ENCODE data around the gene MTHFD1L. TPM values are rescaled to one million over a fixed set of nuclear protein-coding genes. Genes with fewer than 3 reads are reported as not detected.

The MTHFD1L gene
- total and polyA plus RNA-seq, 2 of the 8 experiments (the other 6 are each of a cell fraction or from before 2014, with no cell fraction given), result 29.2 to 105 TPM

GRCh38 chr6:150907383-150907782 is 41.9 kb downstream of the MTHFD1L start:
- Histone ChIP-seq H2BK15ac (ENCODE audit: low read length) (no peak overlapping the region), H3K9me3 (ENCODE audit: insufficient read depth in 2 of 2, low read depth in 1 of 2, low read length in 1 of 2) (no peaks in the 10 kb centered on the region)
- FAIRE-seq, result no peak
- no peak for TF ChIP-seq SP1 (IDR thresholded peaks at IDR 0.05; ENCODE audit: low read depth, low read length)
- no peak for TF ChIP-seq TAF1 (IDR thresholded peaks at IDR 0.05; ENCODE audit: low read depth, low read length)
- no peak for TF ChIP-seq TEAD4 (IDR thresholded peaks at IDR 0.05; ENCODE audit: low read depth, low read length)
- no peak for TF ChIP-seq BACH1 (IDR thresholded peaks at IDR 0.05; ENCODE audit: low read length)
- TF ChIP-seq RAD21 (IDR thresholded peaks at IDR 0.05 in 1 of 2, conservative IDR thresholded peaks at IDR 0.05 in 1 of 2; ENCODE audit: low read depth in 2 of 2, low read length in 2 of 2), result no peak
- no peak for TF ChIP-seq BCL11A (IDR thresholded peaks at IDR 0.05; ENCODE audit: low read depth in 2 of 2, low read length in 2 of 2)
- no peak for TF ChIP-seq KDM1A (IDR thresholded peaks at IDR 0.05; ENCODE audit: borderline replicate concordance, low read length)
- no peak for TF ChIP-seq CREB1 (IDR thresholded peaks at IDR 0.05)
- TF ChIP-seq HDAC6 (IDR thresholded peaks at IDR 0.05; ENCODE audit: low read depth, low read length), result no peak
- no peak for TF ChIP-seq RNF2 (IDR thresholded peaks at IDR 0.05; ENCODE audit: borderline replicate concordance, low read depth, low read length, missing control alignments, poor library complexity, severe bottlenecking)
- TF ChIP-seq RBBP5 (IDR thresholded peaks at IDR 0.05; ENCODE audit: borderline replicate concordance, low read depth, low read length), result no peak
- no peak for TF ChIP-seq EGR1 (IDR thresholded peaks at IDR 0.05; ENCODE audit: borderline replicate concordance, low read depth, low read length)
- TF ChIP-seq SIRT6 (IDR thresholded peaks at IDR 0.05; ENCODE audit: low read length), result no peak
- no peak for TF ChIP-seq NANOG (IDR thresholded peaks at IDR 0.05; ENCODE audit: insufficient read depth, low read depth, low read length, poor library complexity, severe bottlenecking)
- TF ChIP-seq JUND (IDR thresholded peaks at IDR 0.05; ENCODE audit: low read length), result no peak

More at GRCh38 chr6:150907383-150907782, 41.9 kb downstream of the MTHFD1L start:
- 90% methylated on average over 8 of the region's 8 CpGs; no CpG with 5 or more reads in 1 of the 2 experiments for WGBS, 2 experiments (ENCODE audit: extremely low coverage in 1 of 2, insufficient coverage in 1 of 2, insufficient read length in 1 of 2, insufficient replicate concordance in 2 of 2, low coverage in 1 of 2, low lambda C conversion rate in 2 of 2, missing lambda C conversion rate in 1 of 2)
- CTCF ChIA-PET (ENCODE audit: partially characterized antibody), result interaction anchor here (0.7 to 5.6 kb wide), 6 partner anchors 14 to 402 kb away, joined by 3 to 78 read pairs (median 3); no protein-coding TSS in a partner anchor
- Histone ChIP-seq H4K8ac (ENCODE audit: extremely low read depth, insufficient read depth, low read length) (no peak overlapping the region), H3K4ac (replicated peaks; ENCODE audit: insufficient read length, low read depth, low read length) (no peak overlapping the region), H3K27me3 (replicated peaks in 1 of 4; ENCODE audit: control insufficient read depth in 3 of 4, extremely low read depth in 1 of 4, insufficient read depth in 3 of 4, low read length in 3 of 4) (no peaks in the 10 kb centered on the region), H3K14ac (ENCODE audit: insufficient read length) (no peak overlapping the region), H3K18ac (ENCODE audit: extremely low read depth, low read length) (no peak overlapping the region), H3K79me2 (ENCODE audit: control insufficient read depth in 1 of 2, insufficient read depth in 2 of 2, low read length in 2 of 2) (no peaks in the 10 kb centered on the region), H2BK5ac (ENCODE audit: low read depth, low read length) (no peak overlapping the region), H3K27ac (ENCODE audit: low read depth, low read length) (no peak overlapping the region), H2BK20ac (ENCODE audit: low read length) (no peak overlapping the region), H3K23me2 (ENCODE audit: low read depth, low read length) (no peaks in the 10 kb centered on the region), H2AFZ (ENCODE audit: low read length) (no peak overlapping the region), H3K56ac (replicated peaks; ENCODE audit: insufficient read length, low read depth, low read length) (no peak overlapping the region), H2AK5ac (ENCODE audit: low read depth, low read length) (no peak overlapping the region), H3K79me1 (ENCODE audit: low read depth, low read length) (peaks cover 2% of the 10 kb centered on the region), H4K20me1 (replicated peaks in 1 of 2; ENCODE audit: control insufficient read depth in 1 of 2, insufficient read depth in 2 of 2, low read length in 2 of 2) (no peaks in the 10 kb centered on the region), H4K91ac (replicated peaks; ENCODE audit: insufficient read length, low read length) (no peak overlapping the region), H3K23ac (ENCODE audit: insufficient read length) (no peak overlapping the region), H3K36me3 (ENCODE audit: control insufficient read depth in 2 of 4, insufficient read depth in 4 of 4, low read length in 3 of 4) (peaks cover 4 to 24% (median 14%) of the 10 kb centered on the region in 4 experiments; a peak in 6 of 8 replicates), H3K4me1 (replicated peaks in 1 of 4; ENCODE audit: control insufficient read depth in 3 of 4, insufficient read depth in 4 of 4, low read length in 3 of 4) (no peaks in the 10 kb centered on the region), H2BK12ac (ENCODE audit: low read depth, low read length) (no peak overlapping the region), H3K4me2 (ENCODE audit: insufficient read depth in 1 of 2, low read depth in 2 of 2, low read length in 2 of 2) (no peak overlapping the region), H3K9ac (replicated peaks in 1 of 4; ENCODE audit: extremely low read depth in 1 of 4, low read depth in 3 of 4, low read length in 3 of 4) (no peak overlapping the region), H2BK120ac (replicated peaks; ENCODE audit: low read depth, low read length) (no peak overlapping the region), H4K5ac (ENCODE audit: insufficient read length, low read depth, low read length) (no peak overlapping the region), H3K4me3 (ENCODE audit: extremely low read depth in 1 of 4, insufficient read depth in 2 of 4, low read depth in 3 of 4, low read length in 4 of 4) (no peak overlapping the region)
- no peak for DNase-seq (ENCODE audit: low read depth in 1 of 2, low spot score in 2 of 2)
- POLR2A ChIA-PET (ENCODE audit: partially characterized antibody), result no interaction called here

Data from H1 (cell line).